IMR-90 (cell line): ENCODE measurements around the gene SRC. TPM values are rescaled to one million over a fixed set of nuclear protein-coding genes. Genes with fewer than 3 reads are reported as not detected.

ENCODE experiments used
- ATAC-seq: fragments of 200-7000 bp; cut with Tn5 transposase; 2 replicates; pipeline ENCODE4 v1.9.1; 2020; ENCODE audit warnings: low read depth, mild to moderate bottlenecking, moderate library complexity
- BruUV-seq: library from RNA; stranded (reverse); fragments of 400-500 nt; replicated peaks from 2 replicates; lab custom pipeline; 2021; lab: Mats Ljungman, UMichigan
- CTCF ChIA-PET: fragments of 300-600 bp; formaldehyde crosslinking; extraction: SDS; loops from one replicate; lab custom pipeline; 2021; ENCODE audit warnings: antibody characterized with exemption; lab: Yijun Ruan, JAX
- POLR2A ChIA-PET: fragments of 300-600 bp; sonication (Branson Sonifier 250); formaldehyde crosslinking; loops from one replicate; lab custom pipeline; 2022; ENCODE audit warnings: antibody characterized with exemption; ENCODE audit not compliant: unreplicated experiment; lab: Charles Lee
- DNase-seq: peaks from one replicate; pipeline ENCODE4 v3.0.0; 2013
- H2AFZ ChIP-seq: replicated peaks from 2 replicates; pipeline ENCODE3; 2013; ENCODE audit warnings: low read length, mild to moderate bottlenecking; ENCODE audit not compliant: poor library complexity
- H2AK5ac ChIP-seq: 2 replicates; pipeline ENCODE4 v1.6.1; 2013; ENCODE audit warnings: low read depth, low read length, inconsistent platforms
- H2AK9ac ChIP-seq: replicated peaks from 2 replicates; pipeline ENCODE3; 2013; ENCODE audit warnings: mild to moderate bottlenecking, low read depth, low read length, moderate library complexity; ENCODE audit not compliant: poor library complexity
- H2BK120ac ChIP-seq: 2 replicates; pipeline ENCODE4 v1.6.1; 2013; ENCODE audit warnings: low read depth, low read length, inconsistent platforms
- H2BK15ac ChIP-seq: 3 replicates; pipeline ENCODE4 v1.6.1; 2013; ENCODE audit warnings: low read depth, low read length, inconsistent platforms
- H2BK20ac ChIP-seq: 2 replicates; pipeline ENCODE4 v1.6.1; 2013; ENCODE audit warnings: low read depth, mild to moderate bottlenecking, inconsistent platforms, low read length, moderate library complexity
- H2BK5ac ChIP-seq: 2 replicates; pipeline ENCODE4 v1.6.1; 2013; ENCODE audit warnings: mild to moderate bottlenecking, low read depth, low read length, inconsistent platforms; ENCODE audit not compliant: poor library complexity, severe bottlenecking
- H3K14ac ChIP-seq: replicated peaks from 2 replicates; pipeline ENCODE4 v1.6.1; 2013; ENCODE audit warnings: low read depth, low read length, inconsistent platforms
- H3K18ac ChIP-seq: 2 replicates; pipeline ENCODE4 v1.6.1; 2013; ENCODE audit warnings: low read depth, low read length, control low read depth
- H3K23ac ChIP-seq: 2 replicates; pipeline ENCODE4 v1.6.1; 2013; ENCODE audit warnings: low read depth, low read length, inconsistent platforms
- H3K27ac ChIP-seq: 2 replicates; pipeline ENCODE4 v1.5.1; 2013; ENCODE audit warnings: mild to moderate bottlenecking, control low read depth, low read length; ENCODE audit not compliant: insufficient read depth
- H3K27me3 ChIP-seq: 2 replicates; pipeline ENCODE4 v1.6.1; 2013; ENCODE audit warnings: low read length; ENCODE audit not compliant: control insufficient read depth, insufficient read depth
- H3K36me3 ChIP-seq: 2 replicates; pipeline ENCODE4 v1.6.1; 2013; ENCODE audit warnings: low read length, mixed read lengths; ENCODE audit not compliant: control insufficient read depth, insufficient read depth
- H3K4ac ChIP-seq: 2 replicates; pipeline ENCODE4 v1.6.1; 2013; ENCODE audit warnings: low read depth, low read length, inconsistent platforms
- H3K4me1 ChIP-seq: 2 replicates; pipeline ENCODE4 v1.6.1; 2013; ENCODE audit warnings: low read length, mixed read lengths; ENCODE audit not compliant: control insufficient read depth, insufficient read depth
- H3K4me2 ChIP-seq: 2 replicates; pipeline ENCODE4 v1.6.1; 2013; ENCODE audit warnings: low read depth, mild to moderate bottlenecking, control low read depth, low read length, moderate library complexity
- H3K4me3 ChIP-seq: 2 replicates; pipeline ENCODE4 v1.5.1; 2013; ENCODE audit warnings: low read depth, mild to moderate bottlenecking, control low read depth, low read length, moderate library complexity; ENCODE audit not compliant: insufficient read depth
- H3K56ac ChIP-seq: 2 replicates; pipeline ENCODE4 v1.6.1; 2013; ENCODE audit warnings: low read length, inconsistent platforms; ENCODE audit not compliant: insufficient read depth; ENCODE audit errors: extremely low read depth
- H3K79me1 ChIP-seq, 2 experiments: 2 replicates each; pipeline ENCODE4 v1.6.1; 2013; ENCODE audit warnings: low read length in 2 of 2, inconsistent platforms in 1 of 2, low read depth in 1 of 2
- H3K9ac ChIP-seq: 2 replicates; pipeline ENCODE4 v1.6.1; 2013; ENCODE audit warnings: low read depth, low read length, control low read depth
- H3K9me1 ChIP-seq: 2 replicates; pipeline ENCODE4 v1.6.1; 2013; ENCODE audit warnings: low read length, inconsistent platforms; ENCODE audit not compliant: insufficient read depth
- H3K9me3 ChIP-seq: 2 replicates; pipeline ENCODE4 v1.6.1; 2013; ENCODE audit warnings: low read length; ENCODE audit not compliant: control insufficient read depth, insufficient read depth
- H4K20me1 ChIP-seq: 2 replicates; pipeline ENCODE4 v1.6.1; 2013; ENCODE audit warnings: low read length, inconsistent platforms; ENCODE audit not compliant: insufficient read depth
- H4K5ac ChIP-seq: 2 replicates; pipeline ENCODE4 v1.6.1; 2013; ENCODE audit warnings: mild to moderate bottlenecking, low read depth, low read length, control low read depth
- H4K8ac ChIP-seq, 2 experiments: 2 replicates each; pipeline ENCODE4 v1.6.1; 2013; ENCODE audit warnings: low read depth in 2 of 2, low read length in 2 of 2, control low read depth in 1 of 2, inconsistent platforms in 1 of 2
- H4K91ac ChIP-seq: 2 replicates; pipeline ENCODE4 v1.6.1; 2013; ENCODE audit warnings: low read depth, low read length, inconsistent platforms; ENCODE audit not compliant: insufficient read depth
- BHLHE40 ChIP-seq: fragments of 150-350 bp; IDR thresholded peaks from 2 replicates; pipeline ENCODE4 v1.6.1; 2016; ENCODE audit warnings: mild to moderate bottlenecking, low read depth, low read length
- CEBPB ChIP-seq: IDR thresholded peaks from 2 replicates; pipeline ENCODE4 v1.6.1; 2012; ENCODE audit warnings: low read depth, low read length, improper control_type of control experiment
- CHD1 ChIP-seq: IDR thresholded peaks from 2 replicates; pipeline ENCODE4 v1.6.1; 2012; ENCODE audit warnings: low read depth, low read length, improper control_type of control experiment
- ELK1 ChIP-seq: fragments of 150-350 bp; IDR thresholded peaks from 2 replicates; pipeline ENCODE4 v1.6.1; 2016; ENCODE audit warnings: low read depth, mild to moderate bottlenecking, low read length, moderate library complexity, borderline replicate concordance
- FOS ChIP-seq: fragments of 150-350 bp; IDR thresholded peaks from 2 replicates; pipeline ENCODE4 v1.6.1; 2016; ENCODE audit warnings: low read depth, low read length
- MAFK ChIP-seq: IDR thresholded peaks from 2 replicates; pipeline ENCODE4 v1.6.1; 2012; ENCODE audit warnings: low read depth, low read length, improper control_type of control experiment
- MAZ ChIP-seq: IDR thresholded peaks from 2 replicates; pipeline ENCODE4 v1.6.1; 2012; ENCODE audit warnings: low read depth, mild to moderate bottlenecking, low read length, improper control_type of control experiment, moderate library complexity, borderline replicate concordance
- MXI1 ChIP-seq: IDR thresholded peaks from 2 replicates; pipeline ENCODE4 v1.6.1; 2012; ENCODE audit warnings: low read depth, mild to moderate bottlenecking, low read length, moderate library complexity, borderline replicate concordance
- NFE2L2 ChIP-seq: fragments of 150-350 bp; IDR thresholded peaks from 2 replicates; pipeline ENCODE4 v1.6.1; 2016; ENCODE audit warnings: low read depth, mild to moderate bottlenecking, low read length
- POLR2A ChIP-seq: IDR thresholded peaks from 2 replicates; pipeline ENCODE4 v1.6.1; 2012; ENCODE audit warnings: mild to moderate bottlenecking, low read depth, low read length
- RCOR1 ChIP-seq: IDR thresholded peaks from 2 replicates; pipeline ENCODE4 v1.6.1; 2012; ENCODE audit warnings: mild to moderate bottlenecking, low read length, improper control_type of control experiment; ENCODE audit not compliant: insufficient replicate concordance
- RFX5 ChIP-seq: IDR thresholded peaks from 2 replicates; pipeline ENCODE4 v1.8.0; 2012; ENCODE audit warnings: low read depth, mild to moderate bottlenecking, low read length, moderate library complexity
- SMC3 ChIP-seq: fragments of 150-350 bp; IDR thresholded peaks from 2 replicates; pipeline ENCODE4 v1.6.1; 2016; ENCODE audit warnings: low read depth, mild to moderate bottlenecking, antibody characterized with exemption, low read length, moderate library complexity
- USF2 ChIP-seq: fragments of 150-350 bp; IDR thresholded peaks from 2 replicates; pipeline ENCODE4 v1.6.1; 2017; ENCODE audit warnings: mild to moderate bottlenecking, antibody characterized with exemption, low read length, low read depth
- WGBS, 2 experiments: methylation state at CpG; one replicate each; pipeline versions ENCODE4 v1.1.5 to v1.1.7; 2013; ENCODE audit warnings: missing lambda C conversion rate in 2 of 2; ENCODE audit not compliant: insufficient read length in 1 of 2; ENCODE audit errors: extremely low coverage in 2 of 2; 5-methylcytosine and 5-hydroxymethylcytosine counted together
- dilution Hi-C: fragments of 300-500 bp; cut with HindIII; formaldehyde crosslinking; loops from one replicate; pipeline ENCODE4 v1.14.3; 2018; ENCODE audit warnings: low sequenced_read_pairs; ENCODE audit not compliant: unreplicated experiment
- in situ Hi-C: fragments of 300-500 bp; cut with MboI; formaldehyde crosslinking; loops from 3 replicates; pipeline ENCODE4 v1.14.3; 2019; ENCODE audit warnings: low sequenced_read_pairs, inconsistent platforms, mixed read lengths
- intact Hi-C: fragments of 100-400 bp; cut with micrococcal nuclease; formaldehyde crosslinking; loops from 2 replicates; pipeline ENCODE4 v1.10.0; 2022
- polyA plus RNA-seq, 3 experiments: library from polyadenylated mRNA; depleted of rRNA; stranded (reverse); fragments of >200 nt; gene quantifications; 2 replicates each; pipeline ENCODE4 v1.2.3, GENCODE V29; 2012; ENCODE audit warnings: low replicate concordance in 1 of 3
- total RNA-seq: library from RNA; depleted of rRNA; stranded (reverse); fragments of >200 nt; gene quantifications from 2 replicates; pipeline ENCODE4 v1.2.3, GENCODE V29; 2012
- TF ChIP-seq, protein P1 (sequence below): conservative IDR thresholded peaks from 2 replicates; pipeline ENCODE4 v1.5.1; 2012; ENCODE audit warnings: mild to moderate bottlenecking, low read depth, low read length, improper control_type of control experiment

The SRC gene
- total and polyA plus RNA-seq, 2 of the 4 experiments (the other 2 are of a cell fraction), result 7.0 to 24.2 TPM

- intact Hi-C loops, result no loop called here
- H3K4ac ChIP-seq, result no peak overlapping the region
- H3K9ac ChIP-seq, result no peak overlapping the region
- ChIA-PET CTCF (no interaction called here), POLR2A (no interaction called here)
- no peaks in the 10 kb centered on the region for H3K9me3 ChIP-seq
- H3K56ac ChIP-seq, result no peak overlapping the region
- dilution Hi-C loops, result no loop called here
- H3K18ac ChIP-seq, result no peak overlapping the region
- H2BK120ac ChIP-seq, result no peak overlapping the region
- no peak overlapping the region for H2BK5ac ChIP-seq
- no peak overlapping the region for H4K5ac ChIP-seq
- no peaks in the 10 kb centered on the region; a peak in 1 of 4 replicates for H3K79me1 ChIP-seq
- no TSS peak for BruUV-seq
- H3K9me1 ChIP-seq, result no peaks in the 10 kb centered on the region
- ATAC-seq, result no peak
- H3K4me1 ChIP-seq, result no peaks in the 10 kb centered on the region
- H3K27ac ChIP-seq, result no peak overlapping the region
- in situ Hi-C loops, result no loop called here
- WGBS, 2 experiments, result 88% methylated on average over 4 of the region's 15 CpGs; no CpG with 5 or more reads in 1 of the 2 experiments
- peaks cover 43% of the 10 kb centered on the region for H3K36me3 ChIP-seq
- H3K14ac ChIP-seq, result no peak overlapping the region
- peaks cover 12% of the 10 kb centered on the region for H4K20me1 ChIP-seq
- no peak overlapping the region for H3K4me2 ChIP-seq
- H3K23ac ChIP-seq, result no peak overlapping the region
- H2AFZ ChIP-seq, result no peak overlapping the region
- no peak overlapping the region for H2AK9ac ChIP-seq
- H2BK15ac ChIP-seq, result no peak overlapping the region
- no peak overlapping the region for H2BK20ac ChIP-seq
- H3K4me3 ChIP-seq, result no peak overlapping the region
- H3K27me3 ChIP-seq, result no peaks in the 10 kb centered on the region
- DNase-seq, result no peak
- no peak overlapping the region for H2AK5ac ChIP-seq
- no peak overlapping the region for H4K8ac ChIP-seq
- H4K91ac ChIP-seq, result no peak overlapping the region
- TF ChIP-seq POLR2A, result no peak
- no peak for TF ChIP-seq NFE2L2
- no peak for TF ChIP-seq RCOR1
- TF ChIP-seq FOS, result no peak
- TF ChIP-seq ELK1, result no peak
- TF ChIP-seq, protein P1, sequence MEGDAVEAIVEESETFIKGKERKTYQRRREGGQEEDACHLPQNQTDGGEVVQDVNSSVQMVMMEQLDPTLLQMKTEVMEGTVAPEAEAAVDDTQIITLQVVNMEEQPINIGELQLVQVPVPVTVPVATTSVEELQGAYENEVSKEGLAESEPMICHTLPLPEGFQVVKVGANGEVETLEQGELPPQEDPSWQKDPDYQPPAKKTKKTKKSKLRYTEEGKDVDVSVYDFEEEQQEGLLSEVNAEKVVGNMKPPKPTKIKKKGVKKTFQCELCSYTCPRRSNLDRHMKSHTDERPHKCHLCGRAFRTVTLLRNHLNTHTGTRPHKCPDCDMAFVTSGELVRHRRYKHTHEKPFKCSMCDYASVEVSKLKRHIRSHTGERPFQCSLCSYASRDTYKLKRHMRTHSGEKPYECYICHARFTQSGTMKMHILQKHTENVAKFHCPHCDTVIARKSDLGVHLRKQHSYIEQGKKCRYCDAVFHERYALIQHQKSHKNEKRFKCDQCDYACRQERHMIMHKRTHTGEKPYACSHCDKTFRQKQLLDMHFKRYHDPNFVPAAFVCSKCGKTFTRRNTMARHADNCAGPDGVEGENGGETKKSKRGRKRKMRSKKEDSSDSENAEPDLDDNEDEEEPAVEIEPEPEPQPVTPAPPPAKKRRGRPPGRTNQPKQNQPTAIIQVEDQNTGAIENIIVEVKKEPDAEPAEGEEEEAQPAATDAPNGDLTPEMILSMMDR, result no peak
- no peak for TF ChIP-seq RFX5
- no peak for TF ChIP-seq MXI1
- TF ChIP-seq MAFK, result no peak
- no peak for TF ChIP-seq CHD1
- TF ChIP-seq USF2, result no peak
- no peak for TF ChIP-seq BHLHE40
- TF ChIP-seq SMC3, result no peak
- no peak for TF ChIP-seq MAZ
- TF ChIP-seq CEBPB, result no peak
These were observed 53.0 kb downstream of the SRC start for GRCh38 chr20:37398750-37399621.
